NK-92 treated with Interleukin-12 subunit alpha and Interleukin-12 subunit beta, amount 100 ng/mL, for 24 hours (cell line): Measurements from ENCODE around the gene NLRP6.
"Not testable (repeated sequence)": the region's sequence is repeated elsewhere in the genome, so short reads cannot be mapped to it uniquely, and the experiment has no call there.

Experiments used
- DNase-seq: peaks from one replicate; lab custom pipeline; 2025; lab: John Stamatoyannopoulos, UW

The NLRP6 gene

GRCh38 chr11:278001-278951 lies at the start of gene NLRP6:
TSS of gene NLRP6 (plus strand) at chr11:278407. CDS start at chr11:278570, 163 bp downstream.
- DNase-seq, result no peak

DNA sequence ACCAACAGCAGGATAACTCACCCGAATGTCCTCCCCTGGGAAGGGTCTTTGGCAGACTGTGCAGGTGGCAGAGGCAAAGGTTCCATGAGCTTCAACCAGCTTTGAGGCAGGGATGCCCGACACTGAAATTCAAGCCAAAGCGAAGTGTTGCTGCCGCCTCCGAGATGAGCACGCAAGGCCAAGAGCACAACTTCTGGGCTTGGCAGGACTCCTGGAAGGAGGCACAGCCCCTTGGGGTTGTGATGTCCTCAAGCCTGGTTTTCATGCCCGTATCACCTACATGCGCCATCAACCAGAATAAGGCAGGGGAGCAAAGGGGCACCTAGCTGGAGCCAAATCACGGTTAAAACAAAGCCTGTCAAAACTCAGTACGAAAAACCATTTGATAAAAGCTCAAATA lies 47.8 kb upstream of the NLRP6 start:
- DNase-seq, result no peak

GRCh38 chr11:232783-233565 lies 45.2 kb upstream of the NLRP6 start:
- no peak for DNase-seq

DNA sequence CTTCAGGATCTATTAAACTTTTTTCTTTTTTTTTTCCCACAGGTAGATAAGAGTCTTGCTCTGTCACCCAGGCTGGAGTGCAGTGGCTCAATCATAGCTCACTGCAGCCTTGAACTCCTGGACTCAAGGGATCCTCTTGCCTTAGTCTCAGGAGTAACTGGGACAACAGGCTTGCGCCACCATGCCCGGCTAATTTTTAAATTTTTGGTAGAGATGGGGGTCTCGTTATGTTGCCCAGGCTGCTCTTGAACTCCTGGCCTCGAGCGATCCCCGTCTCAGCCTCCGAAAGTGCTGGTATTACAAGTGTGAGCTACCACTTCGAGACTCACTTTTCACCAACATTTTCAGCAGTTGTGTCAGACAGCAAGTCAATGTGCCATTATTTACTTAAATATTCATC lies 43.0 kb upstream of the NLRP6 start:
- DNase-seq, result no peak

GRCh38 chr11:235609-235996 lies 42.6 kb upstream of the NLRP6 start:
- DNase-seq, result no peak

GRCh38 chr11:235997-236773 lies 42.0 kb upstream of the NLRP6 start, which contains the start of gene SIRT3:
TSS of gene SIRT3 (minus strand) at chr11:236342. CDS start at chr11:236328, 14 bp downstream.
- peak; percentile 82 for DNase-seq

DNA sequence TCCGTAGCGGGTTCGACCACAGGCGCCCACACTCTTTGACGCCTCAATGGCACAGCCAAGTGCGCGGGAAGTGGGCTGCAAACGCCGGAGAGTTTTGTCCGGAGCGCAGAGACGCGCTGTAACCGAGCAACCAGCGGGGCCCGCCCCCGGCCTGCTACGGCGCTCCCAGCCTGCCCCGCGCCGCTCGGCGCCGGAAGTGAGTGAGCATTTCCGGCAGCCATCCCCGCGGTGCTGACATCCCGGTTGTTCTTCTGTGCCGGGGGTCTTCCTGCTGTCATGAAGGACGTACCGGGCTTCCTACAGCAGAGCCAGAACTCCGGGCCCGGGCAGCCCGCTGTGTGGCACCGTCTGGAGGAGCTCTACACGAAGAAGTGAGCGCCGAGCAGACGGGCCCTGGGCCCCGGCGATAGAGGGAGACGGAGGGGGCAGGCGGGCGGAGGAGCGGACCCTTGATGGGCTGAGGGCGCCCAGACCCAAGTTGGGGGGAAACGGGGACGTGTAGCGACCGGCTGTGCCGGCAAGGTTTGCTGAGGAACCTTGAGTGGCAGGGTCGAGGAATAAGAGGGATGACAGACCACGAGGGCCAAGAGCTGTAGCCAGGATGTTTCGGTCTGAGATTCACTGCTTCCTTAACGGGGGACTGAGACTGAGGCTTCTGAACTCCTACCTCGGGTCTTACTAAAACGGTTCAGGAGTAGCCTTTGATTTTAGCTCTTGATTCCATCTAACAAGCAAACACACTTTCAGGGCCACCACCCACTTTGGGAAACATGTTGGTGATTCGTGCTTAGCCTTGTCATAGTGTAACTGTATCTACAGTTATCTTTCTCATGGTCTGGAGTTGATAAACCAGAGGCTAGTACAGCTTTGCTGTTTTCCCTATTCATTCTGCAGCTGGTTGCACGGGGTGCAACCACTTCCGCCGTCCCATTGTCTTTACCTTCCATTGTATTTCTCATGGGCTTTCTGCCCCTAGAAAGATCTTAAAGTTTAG lies 41.1 kb upstream of the NLRP6 start, which contains the start of gene PSMD13:
PSMD13 (plus strand) TSS at position 203 of the 994 bp plus-strand sequence; CDS start at position 277, 74 bp downstream.
- DNase-seq, result peak; percentile 76

DNA sequence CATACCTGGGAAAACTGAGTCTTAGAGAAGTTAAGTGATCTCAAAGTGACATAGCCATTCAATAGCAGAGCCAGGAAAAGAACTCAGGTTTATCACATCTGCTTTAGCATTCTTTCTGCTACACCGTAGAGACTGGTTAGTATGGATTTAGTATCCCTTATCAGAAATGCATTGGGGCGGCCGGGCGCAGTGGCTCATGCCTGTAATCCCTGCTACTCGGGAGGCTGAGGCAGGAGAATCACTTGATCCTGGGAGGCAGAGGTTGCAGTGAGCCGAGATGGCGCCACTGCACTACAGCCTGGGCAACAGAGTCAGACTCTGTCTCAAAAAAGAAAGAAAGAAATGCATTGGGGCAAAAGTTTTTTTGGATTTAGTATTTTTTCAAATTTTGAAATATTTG lies 39.9 kb upstream of the NLRP6 start:
- not testable (repeated sequence) for DNase-seq

DNA sequence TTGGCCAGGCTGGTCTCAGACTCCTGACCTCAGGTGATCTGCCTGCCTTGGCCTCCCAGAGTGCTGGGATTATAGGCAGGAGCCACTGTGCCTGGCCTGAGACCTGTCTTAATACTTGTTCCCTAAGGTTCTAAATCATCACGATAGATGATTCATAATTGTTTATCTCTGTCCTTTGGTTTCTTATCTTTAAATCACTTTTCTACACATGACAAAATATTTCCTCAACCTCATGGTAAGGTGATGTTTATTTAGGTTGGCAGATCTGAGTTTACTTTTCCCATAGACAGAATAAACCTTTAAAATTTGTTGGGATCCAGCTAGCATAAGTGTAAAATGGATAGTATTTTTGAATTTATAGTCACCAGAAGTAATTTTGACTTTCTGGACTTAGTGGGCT lies 37.9 kb upstream of the NLRP6 start:
- DNase-seq, result no peak

- no peak for DNase-seq
Measured at GRCh38 chr11:241634-242033, 36.6 kb upstream of the NLRP6 start.

- DNase-seq, result no peak
Measured at GRCh38 chr11:244376-244775, 33.8 kb upstream of the NLRP6 start.

DNA sequence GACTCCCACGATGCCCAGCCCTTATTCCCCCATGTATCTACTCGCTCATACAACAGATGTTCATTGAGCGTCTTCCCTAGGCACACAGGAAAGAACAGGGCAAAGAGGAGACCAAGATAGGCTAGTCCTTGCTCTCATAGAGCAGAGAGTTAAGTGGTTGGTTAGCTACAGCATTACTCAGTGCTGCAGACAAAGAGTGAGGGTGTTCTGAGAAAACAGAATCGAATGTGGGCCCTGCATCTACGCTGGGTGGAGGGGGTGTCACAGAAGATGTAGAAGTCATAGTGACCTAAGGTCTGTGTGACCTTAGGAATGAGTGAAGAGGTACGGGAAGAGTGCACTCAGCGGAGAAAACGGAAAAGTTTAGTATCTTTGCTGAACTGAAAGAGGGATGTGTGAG lies 29.1 kb upstream of the NLRP6 start:
- DNase-seq, result no peak

- DNase-seq, result no peak
Measured at GRCh38 chr11:250274-250673, 27.9 kb upstream of the NLRP6 start.

GRCh38 chr11:250740-251299 lies 27.4 kb upstream of the NLRP6 start:
- DNase-seq, result no peak

- no peak for DNase-seq
Measured at GRCh38 chr11:251550-251949, 26.7 kb upstream of the NLRP6 start.

DNA sequence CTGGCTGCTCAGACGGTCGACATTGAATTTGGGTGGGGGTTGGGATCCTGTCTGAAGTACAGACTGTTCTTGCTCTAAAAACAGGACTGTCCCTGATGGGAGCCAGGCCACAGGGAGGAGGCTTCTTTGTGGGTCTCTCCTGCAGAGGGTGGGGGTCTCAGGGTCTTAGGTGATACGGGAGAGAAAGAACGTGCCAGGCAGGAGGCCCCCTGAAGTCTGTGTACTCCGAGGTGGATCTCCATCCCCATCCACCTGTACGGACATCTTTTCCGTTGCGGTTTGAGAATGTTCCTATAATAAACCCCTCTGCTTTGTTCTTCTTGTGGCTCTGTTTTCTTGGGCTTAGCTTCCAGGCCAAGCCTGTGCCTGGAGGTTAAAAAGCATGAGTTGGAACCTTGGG lies 25.5 kb upstream of the NLRP6 start:
- no peak for DNase-seq

GRCh38 chr11:253160-253885 lies 24.9 kb upstream of the NLRP6 start:
- no peak for DNase-seq

- DNase-seq, result no peak
Measured at GRCh38 chr11:253886-254270, 24.3 kb upstream of the NLRP6 start.

- no peak for DNase-seq
Measured at GRCh38 chr11:255176-255575, 23.0 kb upstream of the NLRP6 start.

GRCh38 chr11:255816-256215 lies 22.4 kb upstream of the NLRP6 start:
- no peak for DNase-seq
